IPS-NIHi11 (cell line): ENCODE measurements around the gene NHEJ1.

Experiments used
- DNase-seq: peaks from one replicate; pipeline ENCODE4 v3.0.0; 2012; ENCODE audit warnings: mixed read lengths, low spot score

The NHEJ1 gene

GRCh38 chr2:219028996-219029828, 131.4 kb downstream of the NHEJ1 start:
- DNase-seq: no peak

- no peak for DNase-seq
Measured at GRCh38 chr2:219028141-219028540, 132.5 kb downstream of the NHEJ1 start.

DNA sequence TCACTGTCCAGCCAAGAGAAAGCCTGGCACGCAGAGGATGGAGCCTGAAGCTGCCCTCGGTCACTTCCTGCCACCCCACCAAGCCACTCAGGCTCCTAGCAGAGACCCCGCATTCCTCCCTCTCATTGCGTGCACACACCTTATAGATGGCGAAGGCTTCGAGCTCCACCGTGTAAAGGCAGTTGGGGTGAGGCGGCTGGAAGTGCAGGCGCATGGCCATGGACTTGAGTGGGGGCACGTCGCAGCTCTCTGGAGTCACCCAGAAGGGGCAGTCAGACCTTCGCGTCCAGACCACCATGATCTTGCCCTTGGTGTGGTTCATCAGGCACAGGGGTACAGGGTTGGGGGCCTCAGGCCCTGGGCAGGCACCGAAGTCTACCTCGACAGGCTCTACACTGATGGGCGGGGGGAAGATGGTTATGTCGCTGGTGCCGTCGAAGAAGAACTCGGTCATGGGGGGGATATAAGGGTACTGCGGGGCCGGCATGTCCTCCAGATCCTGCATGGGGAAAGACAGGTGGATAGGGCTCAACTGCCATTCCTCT, 133.0 kb downstream of the NHEJ1 start:
- DNase-seq: no peak

- DNase-seq: no peak
Measured at GRCh38 chr2:219026946-219027345, 133.7 kb downstream of the NHEJ1 start.

GRCh38 chr2:219025637-219026585, 134.7 kb downstream of the NHEJ1 start:
- no peak for DNase-seq
